Stomach (tissue), 4 donors: ENCODE data around the gene CDH12.

Experiments
- CTCF ChIP-seq, 7 experiments: fragments of 450-650 bp in 4 of 7; fragments of 200-600 bp in 3 of 7; sonication (generic) in 3 of 7; IDR thresholded peaks; one replicate each; pipeline ENCODE4 v1.5.1; 2016 to 2019; ENCODE audit warnings: antibody characterized with exemption in 7 of 7, control low read depth in 2 of 7, mild to moderate bottlenecking in 1 of 7
- POLR2A ChIP-seq, 4 donors: fragments of 450-650 bp; IDR thresholded peaks; one replicate each; pipeline ENCODE4 v1.6.1; 2016; ENCODE audit warnings: antibody characterized with exemption in 4 of 4, control low read depth in 2 of 4, mild to moderate bottlenecking in 1 of 4, moderate library complexity in 1 of 4
- POLR2AphosphoS5 ChIP-seq, 3 donors: sonication (generic); formaldehyde crosslinking; IDR thresholded peaks; one replicate each; pipeline ENCODE4 v1.6.1; 2016; ENCODE audit warnings: antibody characterized with exemption in 3 of 3

- TF ChIP-seq CTCF (IDR thresholded peaks at IDR 0.05) (no peak), POLR2AphosphoS5 (IDR thresholded peaks at IDR 0.05) (no peak), POLR2A (IDR thresholded peaks at IDR 0.05) (no peak)
Measured at GRCh38 chr5:22465616-22466015, 387.5 kb downstream of the CDH12 start.
